Ovary (tissue), 9 donors: Measurements from ENCODE around the gene FAM107B. TPM values are rescaled to one million over a fixed set of nuclear protein-coding genes. Genes with fewer than 3 reads are reported as not detected.

Experiments
- DNase-seq, 5 donors: peaks; one replicate each; pipeline ENCODE4 v3.0.0-alpha.2; 2019 to 2020
- H3K27ac ChIP-seq, 2 donors: fragments of 200-600 bp; one replicate each; pipeline versions ENCODE4 v1.5.1 to v1.8.0; 2019 to 2022
- H3K27me3 ChIP-seq: fragments of 200-600 bp; one replicate; pipeline ENCODE4 v1.8.0; 2022
- H3K36me3 ChIP-seq: fragments of 200-600 bp; sonication (generic); one replicate; pipeline ENCODE4 v1.5.1; 2019
- H3K4me1 ChIP-seq: one replicate; pipeline ENCODE4 v1.8.1; 2013; ENCODE audit warnings: mild to moderate bottlenecking, moderate library complexity; ENCODE audit not compliant: insufficient read depth
- H3K4me3 ChIP-seq: fragments of 200-600 bp; sonication (generic); one replicate; pipeline ENCODE4 v1.5.1; 2017
- H3K9me3 ChIP-seq, 2 donors: fragments of 200-600 bp in 1 of 2; sonication (generic) in 1 of 2; one replicate each; pipeline versions ENCODE4 v1.5.1 to v1.8.1; 2013 to 2019; ENCODE audit warnings: mild to moderate bottlenecking in 1 of 2, moderate library complexity in 1 of 2
- EP300 ChIP-seq: sonication (generic); formaldehyde crosslinking; IDR thresholded peaks from one replicate; pipeline ENCODE4 v1.6.1; 2017; ENCODE audit warnings: antibody characterized with exemption
- POLR2A ChIP-seq: fragments of 450-650 bp; IDR thresholded peaks from one replicate; pipeline ENCODE4 v1.6.1; 2017; ENCODE audit warnings: antibody characterized with exemption, mild to moderate bottlenecking, moderate library complexity
- WGBS, 3 donors: extraction: QIAGEN DNeasy Blood & Tissue Kit in 1 of 3; methylation state at CpG; one replicate each; pipeline versions ENCODE4 v1.1.5 to v1.1.7; 2013 to 2017; 5-methylcytosine and 5-hydroxymethylcytosine counted together
- intact Hi-C, 4 donors: fragments of 100-400 bp; cut with DNase I; formaldehyde crosslinking; loops; one replicate each; pipeline versions ENCODE4 v1.11.0 to v1.15.1; 2022 to 2023
- polyA plus RNA-seq, 2 donors: library from polyadenylated mRNA; stranded (reverse); fragments of 200-250 nt in 1 of 2; fragments of 350-450 nt in 1 of 2; fragmentation: Illumina TruSeq in 1 of 2; extraction: RNeasy Lipid Tissue Mini Kit (QIAGEN cat#74804) in 1 of 2; gene quantifications; one replicate each; pipeline ENCODE4 v1.2.3, GENCODE V29; 2013 to 2014
- total RNA-seq, 7 donors: library from RNA; depleted of rRNA in 2 of 7; stranded (reverse); fragments of >200 nt in 2 of 7; fragmentation: NEBNext Ultra II Directional in 3 of 7; extraction: Animal tissue kit (Norgen Biotek cat#: 25700) in 3 of 7; gene quantifications; one replicate each; pipeline versions ENCODE4 v1.1.0 to v1.2.4, GENCODE V29; 2016 to 2023
- TF ChIP-seq, protein P1 (sequence below), 3 donors: fragments of 450-650 bp in 2 of 3; fragments of 200-600 bp in 1 of 3; IDR thresholded peaks; one replicate each; pipeline versions ENCODE4 v1.5.1 to v1.8.0; 2016 to 2022; ENCODE audit warnings: antibody characterized with exemption in 3 of 3, mild to moderate bottlenecking in 1 of 3
- donor health status: DM: no; HTN: no; CAD: no; lungs with moderate emphysema.
- donor health status: DM: no; HTN: no; CAD: no.
- donor health status: Bipolar disorder and iron deficiency.
- donor health status: DM: yes; HTN: yes; CAD: no.
- donor health status: DM: no; HTN: no; CAD: no.
- donor health status: DM: yes; HTN: yes; CAD: no.

FAM107B gene
- total and polyA plus RNA-seq, 9 donors: 6.0 to 26.6 (median 15.0) TPM

DNA sequence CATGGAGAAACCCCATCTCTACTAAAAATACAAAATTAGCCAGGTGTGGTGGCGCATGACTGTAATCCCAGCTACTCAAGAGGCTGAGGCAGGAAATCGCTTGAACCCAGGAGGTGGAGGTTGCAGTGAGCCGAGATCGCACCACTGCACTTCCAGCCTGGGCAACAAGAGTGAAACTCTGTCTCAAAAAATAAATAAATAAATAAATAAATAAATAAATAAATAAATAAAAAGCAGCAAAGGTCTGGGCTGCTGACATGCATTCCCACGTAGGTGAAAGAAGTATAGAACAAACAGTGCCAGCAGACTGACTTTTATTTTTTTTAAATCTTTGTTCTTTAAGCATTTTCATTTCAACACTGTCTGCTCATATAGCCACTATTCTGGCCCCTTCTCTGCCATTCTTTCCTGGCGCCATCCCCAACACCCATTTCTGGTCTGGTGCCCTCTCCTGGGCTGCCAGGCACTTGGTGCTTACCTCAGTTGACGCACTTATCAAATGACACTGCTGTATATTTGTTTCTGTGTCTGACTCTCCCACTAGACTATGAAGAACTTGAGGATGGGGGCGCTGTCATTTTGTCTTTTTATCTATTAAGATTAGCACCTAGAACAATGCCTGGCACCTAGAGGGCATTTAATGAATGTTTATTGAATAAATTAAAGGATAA, 15.6 kb downstream of the FAM107B start:
- Histone ChIP-seq H3K4me3 (no peak overlapping the region), H3K27me3 (no peaks in the 10 kb centered on the region), H3K4me1 (no peaks in the 10 kb centered on the region), H3K27ac (no peak overlapping the region), H3K9me3 (no peaks in the 10 kb centered on the region), H3K36me3 (no peaks in the 10 kb centered on the region)
- 85 to 90% (median 88%) methylated on average over 8 of the region's 8 CpGs for WGBS, 3 donors
- intact Hi-C loops: no loop called here
- TF ChIP-seq POLR2A: no peak
- TF ChIP-seq EP300: no peak
- no peak for DNase-seq

DNA sequence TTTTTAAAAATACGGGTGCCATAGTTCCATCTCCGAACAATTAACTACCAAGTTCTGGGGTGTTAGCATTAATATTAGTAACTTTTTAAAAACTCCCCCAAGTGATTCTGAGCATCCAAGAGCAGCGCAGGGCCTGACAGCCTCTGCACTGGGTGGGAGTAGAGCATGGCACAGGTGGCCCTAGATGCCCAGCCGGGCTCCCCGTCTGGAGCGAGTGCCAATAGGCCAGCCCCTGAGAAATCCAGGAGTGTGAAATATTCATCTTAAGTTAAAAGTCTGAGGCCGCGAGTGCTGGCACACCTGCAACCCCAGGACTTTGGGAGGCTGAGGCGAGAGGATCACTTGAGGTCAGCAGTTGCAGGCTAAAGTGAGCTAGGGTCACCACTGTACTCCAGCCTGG, 16.2 kb downstream of the FAM107B start:
- Histone ChIP-seq H3K36me3 (no peaks in the 10 kb centered on the region), H3K27ac (no peak overlapping the region), H3K4me3 (no peak overlapping the region), H3K27me3 (no peaks in the 10 kb centered on the region), H3K4me1 (no peaks in the 10 kb centered on the region), H3K9me3 (no peaks in the 10 kb centered on the region)
- no peak for DNase-seq
- WGBS, 3 donors: 92 to 94% (median 93%) methylated on average over 9 of the region's 9 CpGs
- intact Hi-C loops: no loop called here
- TF ChIP-seq EP300 (no peak), POLR2A (no peak)
- TF ChIP-seq, protein P1, sequence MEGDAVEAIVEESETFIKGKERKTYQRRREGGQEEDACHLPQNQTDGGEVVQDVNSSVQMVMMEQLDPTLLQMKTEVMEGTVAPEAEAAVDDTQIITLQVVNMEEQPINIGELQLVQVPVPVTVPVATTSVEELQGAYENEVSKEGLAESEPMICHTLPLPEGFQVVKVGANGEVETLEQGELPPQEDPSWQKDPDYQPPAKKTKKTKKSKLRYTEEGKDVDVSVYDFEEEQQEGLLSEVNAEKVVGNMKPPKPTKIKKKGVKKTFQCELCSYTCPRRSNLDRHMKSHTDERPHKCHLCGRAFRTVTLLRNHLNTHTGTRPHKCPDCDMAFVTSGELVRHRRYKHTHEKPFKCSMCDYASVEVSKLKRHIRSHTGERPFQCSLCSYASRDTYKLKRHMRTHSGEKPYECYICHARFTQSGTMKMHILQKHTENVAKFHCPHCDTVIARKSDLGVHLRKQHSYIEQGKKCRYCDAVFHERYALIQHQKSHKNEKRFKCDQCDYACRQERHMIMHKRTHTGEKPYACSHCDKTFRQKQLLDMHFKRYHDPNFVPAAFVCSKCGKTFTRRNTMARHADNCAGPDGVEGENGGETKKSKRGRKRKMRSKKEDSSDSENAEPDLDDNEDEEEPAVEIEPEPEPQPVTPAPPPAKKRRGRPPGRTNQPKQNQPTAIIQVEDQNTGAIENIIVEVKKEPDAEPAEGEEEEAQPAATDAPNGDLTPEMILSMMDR (IDR thresholded peaks at IDR 0.05): no peak

GRCh38 chr10:14757986-14758385, 16.7 kb downstream of the FAM107B start:
- WGBS, 3 donors: 85 to 90% (median 88%) methylated on average over 7 of the region's 7 CpGs
- H3K36me3 ChIP-seq: no peaks in the 10 kb centered on the region
- intact Hi-C loops: no loop called here
- H3K9me3 ChIP-seq: no peaks in the 10 kb centered on the region
- TF ChIP-seq, protein P1 (IDR thresholded peaks at IDR 0.05): no peak
- no peak for TF ChIP-seq POLR2A
- no peak for TF ChIP-seq EP300
- H3K27me3 ChIP-seq: no peaks in the 10 kb centered on the region
- H3K4me3 ChIP-seq: no peak overlapping the region
- no peak for DNase-seq
- no peak overlapping the region for H3K27ac ChIP-seq
- no peaks in the 10 kb centered on the region for H3K4me1 ChIP-seq

DNA sequence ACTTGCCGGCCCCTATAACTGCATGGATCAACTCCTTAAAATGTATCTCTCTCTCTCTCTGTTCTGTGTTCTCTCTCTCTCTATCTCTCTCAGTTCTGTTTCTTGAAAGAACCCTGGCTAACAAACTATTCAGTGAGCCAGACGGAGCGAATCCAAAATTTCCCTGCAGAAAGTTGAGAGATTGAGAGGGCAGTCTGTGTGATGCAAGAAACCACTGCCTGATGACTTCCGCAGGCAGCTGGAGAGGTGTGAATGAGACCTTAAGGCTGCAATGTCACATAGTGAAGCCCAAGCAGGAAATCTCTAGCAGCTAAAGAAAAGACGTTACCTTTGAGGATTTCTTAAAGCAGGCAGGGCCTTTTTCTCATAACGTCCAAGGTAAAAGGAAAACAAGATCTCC, 17.3 kb downstream of the FAM107B start:
- intact Hi-C loops: no loop called here
- TF ChIP-seq, protein P1 (IDR thresholded peaks at IDR 0.05): no peak
- no peak for TF ChIP-seq POLR2A
- TF ChIP-seq EP300: no peak

DNA sequence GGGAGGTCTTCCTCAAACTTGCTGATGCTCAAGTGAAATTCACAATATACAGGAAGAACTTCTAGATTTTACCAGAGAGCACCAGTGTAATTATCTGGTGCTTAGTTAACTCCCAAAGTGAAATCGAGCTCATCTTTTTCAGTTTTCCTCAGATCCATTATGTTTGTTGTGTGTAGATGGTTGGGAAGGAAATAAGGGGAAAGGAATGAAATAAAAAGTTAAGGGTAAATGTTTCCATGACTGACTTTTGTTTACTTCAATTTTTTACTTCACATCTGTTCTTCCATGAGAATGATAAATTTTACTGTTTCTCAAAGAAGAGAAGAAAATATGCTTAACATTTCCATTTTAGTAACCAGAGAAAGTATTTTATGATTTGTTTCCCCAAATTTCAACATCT, 21.3 kb downstream of the FAM107B start:
- no peak for DNase-seq
- H3K27ac ChIP-seq: no peak overlapping the region
- 21 to 32% (median 25%) methylated on average over 1 of the region's 1 CpG for WGBS, 3 donors

More for the DNA sequence above, 17.3 kb downstream of the FAM107B start:
- H3K36me3 ChIP-seq: no peaks in the 10 kb centered on the region
- H3K9me3 ChIP-seq: no peaks in the 10 kb centered on the region
- no peaks in the 10 kb centered on the region for H3K27me3 ChIP-seq
- WGBS, 3 donors: 72 to 84% (median 84%) methylated on average over 6 of the region's 6 CpGs
- no peak overlapping the region for H3K27ac ChIP-seq
- H3K4me3 ChIP-seq: no peak overlapping the region
- no peaks in the 10 kb centered on the region for H3K4me1 ChIP-seq
- no peak for DNase-seq

More for the DNA sequence above, 21.3 kb downstream of the FAM107B start:
- no peaks in the 10 kb centered on the region for H3K36me3 ChIP-seq
- intact Hi-C loops: no loop called here
- H3K9me3 ChIP-seq: no peaks in the 10 kb centered on the region
- H3K27me3 ChIP-seq: no peaks in the 10 kb centered on the region
- H3K4me3 ChIP-seq: no peak overlapping the region
- TF ChIP-seq EP300: no peak
- no peak for TF ChIP-seq POLR2A
- TF ChIP-seq, protein P1 (IDR thresholded peaks at IDR 0.05): no peak
- no peaks in the 10 kb centered on the region for H3K4me1 ChIP-seq
